H1 (cell line): Measurements from ENCODE around the gene COMT. TPM values are rescaled to one million over a fixed set of nuclear protein-coding genes. Genes with fewer than 3 reads are reported as not detected.
A peak's percentile ranks its signal among the peaks of the same experiment; 100 is the strongest.

Experiments
- CTCF ChIA-PET: fragments of 300-600 bp; sonication (Branson Sonifier 250); formaldehyde crosslinking; loops from one replicate; lab custom pipeline; 2021; ENCODE audit not compliant: partially characterized antibody; lab: Charles Lee
- POLR2A ChIA-PET: fragments of 300-600 bp; sonication (Branson Sonifier 250); formaldehyde crosslinking; loops from one replicate; lab custom pipeline; 2021; ENCODE audit warnings: inconsistent platforms; ENCODE audit not compliant: partially characterized antibody; lab: Charles Lee
- DNase-seq, 2 experiments: peaks; one replicate each; pipeline versions ENCODE4 v3.0.0 to v3.0.0-alpha.2; 2010 to 2022; ENCODE audit warnings: low spot score in 2 of 2, low read depth in 1 of 2, mixed read lengths in 1 of 2
- FAIRE-seq: peaks from 2 replicates; lab custom pipeline; 2011; peaks lifted over from hg19 to GRCh38; lab: Jason Lieb, UNC
- H2AFZ ChIP-seq: 2 replicates; pipeline ENCODE4 v1.8.1; 2012; ENCODE audit warnings: low read length, inconsistent platforms
- H2AK5ac ChIP-seq: 2 replicates; pipeline ENCODE4 v1.6.1; 2013; ENCODE audit warnings: low read depth, low read length
- H2BK120ac ChIP-seq: replicated peaks from 2 replicates; pipeline ENCODE3; 2013; ENCODE audit warnings: low read depth, low read length, inconsistent platforms
- H2BK12ac ChIP-seq: 2 replicates; pipeline ENCODE4 v1.6.1; 2013; ENCODE audit warnings: low read depth, low read length
- H2BK15ac ChIP-seq: 2 replicates; pipeline ENCODE4 v1.6.1; 2013; ENCODE audit warnings: low read length
- H2BK20ac ChIP-seq: 2 replicates; pipeline ENCODE4 v1.6.1; 2013; ENCODE audit warnings: low read length
- H2BK5ac ChIP-seq: 2 replicates; pipeline ENCODE4 v1.6.1; 2013; ENCODE audit warnings: low read depth, low read length
- H3K14ac ChIP-seq: 2 replicates; pipeline ENCODE4 v1.6.1; 2013; ENCODE audit warnings: inconsistent platforms; ENCODE audit not compliant: insufficient read length
- H3K18ac ChIP-seq: 2 replicates; pipeline ENCODE4 v1.6.1; 2013; ENCODE audit warnings: low read length; ENCODE audit errors: extremely low read depth
- H3K23ac ChIP-seq: 2 replicates; pipeline ENCODE4 v1.6.1; 2013; ENCODE audit warnings: inconsistent platforms; ENCODE audit not compliant: insufficient read length
- H3K23me2 ChIP-seq: 2 replicates; pipeline ENCODE4 v1.6.1; 2013; ENCODE audit warnings: low read depth, low read length
- H3K27ac ChIP-seq: 2 replicates; pipeline ENCODE4 v1.6.1; 2011; ENCODE audit warnings: low read depth, low read length, inconsistent platforms
- H3K27me3 ChIP-seq, 4 experiments: replicated peaks in 1 of 4; 1 replicate in 1 of 4; 2 replicates in 3 of 4; pipeline versions ENCODE4 v1.6.1 to v1.8.1; 2011 to 2013; ENCODE audit warnings: low read length in 3 of 4, mild to moderate bottlenecking in 3 of 4, inconsistent platforms in 2 of 4, mixed read lengths in 2 of 4, moderate library complexity in 1 of 4; ENCODE audit not compliant: control insufficient read depth in 3 of 4, insufficient read depth in 3 of 4; ENCODE audit errors: extremely low read depth in 1 of 4
- H3K36me3 ChIP-seq, 4 experiments: 2 replicates each; pipeline versions ENCODE4 v1.6.1 to v1.8.1; 2011 to 2013; ENCODE audit warnings: mild to moderate bottlenecking in 4 of 4, low read length in 3 of 4, moderate library complexity in 2 of 4, control low read depth in 1 of 4, inconsistent platforms in 1 of 4; ENCODE audit not compliant: insufficient read depth in 4 of 4, control insufficient read depth in 2 of 4
- H3K4ac ChIP-seq: replicated peaks from 2 replicates; pipeline ENCODE3; 2013; ENCODE audit warnings: low read length, low read depth, mixed read lengths, inconsistent platforms; ENCODE audit not compliant: insufficient read length
- H3K4me1 ChIP-seq, 4 experiments: replicated peaks in 1 of 4; 1 replicate in 1 of 4; 2 replicates in 3 of 4; pipeline versions ENCODE4 v1.6.1 to v1.8.1; 2011 to 2013; ENCODE audit warnings: low read length in 3 of 4, inconsistent platforms in 2 of 4, mixed read lengths in 1 of 4; ENCODE audit not compliant: insufficient read depth in 4 of 4, control insufficient read depth in 3 of 4
- H3K4me2 ChIP-seq, 2 experiments: 2 replicates each; pipeline versions ENCODE4 v1.6.1 to v1.8.1; 2011 to 2013; ENCODE audit warnings: low read depth in 2 of 2, low read length in 2 of 2, control low read depth in 1 of 2, inconsistent platforms in 1 of 2, mild to moderate bottlenecking in 1 of 2; ENCODE audit not compliant: insufficient read depth in 1 of 2
- H3K4me3 ChIP-seq, 4 experiments: fragments of 200-600, 300-600 bp in 1 of 4; sonication (generic), shearing (Covaris generic), sonication (Bioruptor Twin) in 1 of 4; 2 replicates each; pipeline versions ENCODE4 v1.5.1 to v1.8.1; 2011 to 2016; ENCODE audit warnings: low read length in 4 of 4, low read depth in 3 of 4, control low read depth in 2 of 4, inconsistent platforms in 2 of 4, mild to moderate bottlenecking in 2 of 4, mixed read lengths in 1 of 4, moderate library complexity in 1 of 4; ENCODE audit not compliant: insufficient read depth in 2 of 4; ENCODE audit errors: extremely low read depth in 1 of 4
- H3K56ac ChIP-seq: replicated peaks from 2 replicates; pipeline ENCODE3; 2013; ENCODE audit warnings: low read depth, mild to moderate bottlenecking, mixed read lengths, low read length, inconsistent platforms; ENCODE audit not compliant: insufficient read length
- H3K79me1 ChIP-seq: 2 replicates; pipeline ENCODE4 v1.6.1; 2013; ENCODE audit warnings: low read depth, low read length, control low read depth
- H3K79me2 ChIP-seq, 2 experiments: 2 replicates each; pipeline versions ENCODE4 v1.6.1 to v1.8.1; 2012 to 2013; ENCODE audit warnings: low read length in 2 of 2, mild to moderate bottlenecking in 2 of 2, inconsistent platforms in 1 of 2; ENCODE audit not compliant: insufficient read depth in 2 of 2, control insufficient read depth in 1 of 2
- H3K9ac ChIP-seq, 4 experiments: replicated peaks in 1 of 4; 1 replicate in 1 of 4; 2 replicates in 3 of 4; pipeline versions ENCODE4 v1.6.1 to v1.8.1; 2011 to 2013; ENCODE audit warnings: low read depth in 3 of 4, low read length in 3 of 4, control low read depth in 2 of 4, mild to moderate bottlenecking in 2 of 4, moderate library complexity in 2 of 4, inconsistent platforms in 1 of 4; ENCODE audit errors: extremely low read depth in 1 of 4
- H3K9me3 ChIP-seq, 2 experiments: 2 replicates each; pipeline versions ENCODE4 v1.6.1 to v1.8.1; 2012 to 2013; ENCODE audit warnings: mild to moderate bottlenecking in 2 of 2, moderate library complexity in 2 of 2, control low read depth in 1 of 2, inconsistent platforms in 1 of 2, low read depth in 1 of 2, low read length in 1 of 2, mixed read lengths in 1 of 2; ENCODE audit not compliant: insufficient read depth in 2 of 2
- H4K20me1 ChIP-seq, 2 experiments: replicated peaks in 1 of 2; 2 replicates each; pipeline versions ENCODE3 to v1.8.1; 2011 to 2013; ENCODE audit warnings: inconsistent platforms in 2 of 2, low read length in 2 of 2, mild to moderate bottlenecking in 1 of 2; ENCODE audit not compliant: insufficient read depth in 2 of 2, control insufficient read depth in 1 of 2
- H4K5ac ChIP-seq: 2 replicates; pipeline ENCODE4 v1.6.1; 2013; ENCODE audit warnings: low read length, low read depth, mixed read lengths, inconsistent platforms; ENCODE audit not compliant: insufficient read length
- H4K8ac ChIP-seq: 2 replicates; pipeline ENCODE4 v1.8.0; 2013; ENCODE audit warnings: mild to moderate bottlenecking, moderate library complexity, low read length, inconsistent platforms; ENCODE audit not compliant: insufficient read depth; ENCODE audit errors: extremely low read depth
- H4K91ac ChIP-seq: replicated peaks from 2 replicates; pipeline ENCODE3; 2013; ENCODE audit warnings: low read length, mixed read lengths, inconsistent platforms; ENCODE audit not compliant: insufficient read length
- SP1 ChIP-seq: IDR thresholded peaks from 2 replicates; pipeline ENCODE4 v1.6.1; 2011; ENCODE audit warnings: low read depth, low read length
- WGBS, 2 experiments: shearing (Covaris generic) in 1 of 2; methylation state at CpG; one replicate each; pipeline versions ENCODE4 v1.1.6 to v1.1.7; 2013 to 2015; ENCODE audit warnings: low lambda C conversion rate in 2 of 2, mixed read lengths in 2 of 2, inconsistent platforms in 1 of 2, low coverage in 1 of 2, missing lambda C conversion rate in 1 of 2; ENCODE audit not compliant: insufficient replicate concordance in 2 of 2, insufficient coverage in 1 of 2, insufficient read length in 1 of 2; ENCODE audit errors: extremely low coverage in 1 of 2, missing lambda C conversion rate in 1 of 2; 5-methylcytosine and 5-hydroxymethylcytosine counted together
- polyA plus RNA-seq, 7 experiments: library from polyadenylated mRNA; depleted of rRNA in 3 of 7; stranded (reverse) in 5 of 7; unstranded in 2 of 7; fragments of >200 nt in 5 of 7; fragments of 200-250 nt in 2 of 7; gene quantifications; 1 replicate in 5 of 7; 2 replicates in 1 of 7; 4 replicates in 1 of 7; pipeline versions ENCODE4 v1.2.1 to v1.2.3, GENCODE V29; 2011 to 2013; ENCODE audit warnings: missing spikeins in 2 of 7, mixed read lengths in 2 of 7
- total RNA-seq: library from RNA; stranded (reverse); fragmentation: NEBNext Ultra II Directional; extraction: Animal tissue kit (Norgen Biotek cat#: 25700); gene quantifications from 2 replicates; pipeline ENCODE4 v1.2.1, GENCODE V29; 2021

The COMT gene
- total and polyA plus RNA-seq, 2 of the 8 experiments (the other 6 are each of a cell fraction or from before 2014, with no cell fraction given): 15.2 to 33.7 TPM

DNA sequence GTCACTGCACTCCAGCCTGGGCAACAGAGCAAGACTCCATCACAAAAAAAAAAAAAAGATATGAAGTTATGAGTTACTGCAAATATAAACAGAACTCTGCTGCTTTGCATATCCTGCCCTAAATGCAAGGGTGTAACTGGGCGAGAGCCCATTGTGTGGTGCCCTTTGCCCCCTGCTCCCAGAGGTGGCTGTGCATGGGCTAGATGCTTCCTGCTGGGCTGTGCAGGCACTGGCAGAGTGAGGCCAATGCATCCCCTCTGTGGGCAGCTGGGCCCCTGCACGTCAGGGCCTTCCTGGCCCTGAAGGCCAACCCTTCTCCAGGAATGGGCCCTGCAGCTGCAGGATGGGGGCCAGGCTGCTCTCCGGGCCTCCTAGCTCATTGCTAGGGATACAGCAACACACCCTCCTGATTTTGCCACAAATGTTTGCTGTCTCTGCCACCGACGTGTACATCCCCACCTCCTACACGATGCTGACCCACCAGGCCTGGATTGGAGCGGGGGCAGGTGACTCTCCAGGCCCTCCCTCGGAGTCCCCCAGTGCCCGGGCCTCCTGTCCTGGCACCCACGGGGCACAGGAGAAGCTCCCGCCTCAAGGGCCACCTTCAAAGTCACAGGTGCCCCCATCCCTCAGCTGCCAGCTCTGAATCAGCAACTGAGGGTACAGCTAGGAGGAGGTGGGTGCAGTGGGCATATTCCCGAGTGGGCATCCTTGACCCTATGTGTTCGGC, 40.7 kb upstream of the COMT start:
- H4K20me1 ChIP-seq: no peaks in the 10 kb centered on the region
- H4K8ac ChIP-seq: peak overlapping the region; percentile 31
- H4K91ac ChIP-seq: no peak overlapping the region
- H3K14ac ChIP-seq: no peak overlapping the region
- H3K4me1 ChIP-seq: peaks cover 5 to 12% (median 12%) of the 10 kb centered on the region in 4 experiments
- ChIA-PET POLR2A (interaction anchor here (1.7 to 2.0 kb wide), 2 partner anchors 20 to 46 kb away, joined by 3 to 9 read pairs; no protein-coding TSS in a partner anchor), CTCF (interaction anchor here (0.6 to 10.1 kb wide), 14 partner anchors 11 to 221 kb away, joined by 3 to 69 read pairs (median 4); no protein-coding TSS in a partner anchor)
- H3K23ac ChIP-seq: no peak overlapping the region
- FAIRE-seq (no peak), DNase-seq (no peak)
- H2BK12ac ChIP-seq: no peak overlapping the region
- no peak overlapping the region for H2BK5ac ChIP-seq
- H3K79me1 ChIP-seq: no peaks in the 10 kb centered on the region
- no peak overlapping the region for H3K27ac ChIP-seq
- H3K36me3 ChIP-seq: no peaks in the 10 kb centered on the region
- H3K4ac ChIP-seq: no peak overlapping the region
- 94% methylated on average over 13 of the region's 13 CpGs; no CpG with 5 or more reads in 1 of the 2 experiments for WGBS, 2 experiments
- H2BK15ac ChIP-seq: 0 out of 2 replicates have a peak overlapping the region, but pooled peaks have one; percentile 61
- H3K18ac ChIP-seq: no peak overlapping the region
- no peaks in the 10 kb centered on the region for H3K9me3 ChIP-seq
- no peak overlapping the region for H4K5ac ChIP-seq
- no peak overlapping the region for H2AFZ ChIP-seq
- H2BK20ac ChIP-seq: peak overlapping the region; percentile 7; the same call in 1 of the 2 replicates
- H2AK5ac ChIP-seq: no peak overlapping the region
- no peaks in the 10 kb centered on the region for H3K79me2 ChIP-seq
- no peak overlapping the region for H3K56ac ChIP-seq
- no peaks in the 10 kb centered on the region; a peak in 1 of 7 replicates for H3K27me3 ChIP-seq
- H2BK120ac ChIP-seq: no peak overlapping the region
- H3K23me2 ChIP-seq: no peaks in the 10 kb centered on the region
- H3K4me2 ChIP-seq: no peak overlapping the region
- H3K9ac ChIP-seq: no peak overlapping the region
- no peak overlapping the region for H3K4me3 ChIP-seq
- TF ChIP-seq SP1: no peak
